ENCODE results near the gene USP28. TPM values are rescaled to one million over a fixed set of nuclear protein-coding genes. Genes with fewer than 3 reads are reported as not detected.

The USP28 gene
- total and polyA plus RNA-seq, 2 of the 8 experiments (the other 6 are each of a cell fraction or from before 2014, with no cell fraction given) = 82.6 to 119 TPM

DNA sequence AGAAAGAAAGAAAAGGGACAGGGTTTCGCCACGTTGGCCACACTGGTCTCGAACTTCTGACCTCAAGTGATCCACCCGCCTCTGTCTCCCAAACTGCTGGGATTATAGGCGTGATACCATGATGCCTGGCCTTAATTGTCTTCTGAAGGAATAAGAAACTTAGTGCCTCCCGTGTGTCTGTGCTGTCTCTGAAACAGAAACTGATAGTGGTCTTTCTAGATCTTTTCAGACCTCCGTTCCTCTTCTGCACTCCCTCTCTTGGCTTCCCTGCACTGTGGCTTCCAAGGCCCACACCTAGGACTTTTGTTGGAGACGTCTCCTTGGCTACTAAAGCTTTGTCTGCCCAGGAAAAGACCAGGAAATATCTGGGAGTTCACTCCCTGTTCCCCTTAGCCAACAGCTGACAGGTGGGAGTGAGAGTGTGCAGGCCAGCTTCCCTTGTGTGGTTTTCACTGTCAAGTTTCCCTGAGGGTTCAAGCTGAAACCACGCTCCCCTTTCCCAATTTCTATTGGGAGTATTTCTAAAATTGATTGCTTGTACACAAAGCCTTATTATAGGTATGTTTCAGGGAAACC lies 19.1 kb upstream of the USP28 start (continued):
- TF ChIP-seq, protein P1, sequence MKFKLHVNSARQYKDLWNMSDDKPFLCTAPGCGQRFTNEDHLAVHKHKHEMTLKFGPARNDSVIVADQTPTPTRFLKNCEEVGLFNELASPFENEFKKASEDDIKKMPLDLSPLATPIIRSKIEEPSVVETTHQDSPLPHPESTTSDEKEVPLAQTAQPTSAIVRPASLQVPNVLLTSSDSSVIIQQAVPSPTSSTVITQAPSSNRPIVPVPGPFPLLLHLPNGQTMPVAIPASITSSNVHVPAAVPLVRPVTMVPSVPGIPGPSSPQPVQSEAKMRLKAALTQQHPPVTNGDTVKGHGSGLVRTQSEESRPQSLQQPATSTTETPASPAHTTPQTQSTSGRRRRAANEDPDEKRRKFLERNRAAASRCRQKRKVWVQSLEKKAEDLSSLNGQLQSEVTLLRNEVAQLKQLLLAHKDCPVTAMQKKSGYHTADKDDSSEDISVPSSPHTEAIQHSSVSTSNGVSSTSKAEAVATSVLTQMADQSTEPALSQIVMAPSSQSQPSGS (IDR thresholded peaks at IDR 0.05; ENCODE audit: low read length) = no peak
- TF ChIP-seq CHD1 (IDR thresholded peaks at IDR 0.05; ENCODE audit: low read depth, low read length) (no peak), RXRA (IDR thresholded peaks at IDR 0.05; ENCODE audit: insufficient read depth, low read depth, low read length) (no peak), CBX8 (IDR thresholded peaks at IDR 0.05; ENCODE audit: borderline replicate concordance, low read depth, low read length) (no peak)

All from H1 (cell line).